ENCODE data around the gene SLCO4A1.

SLCO4A1 gene

GRCh38 chr20:62606551-62607201 lies 35.6 kb upstream of the SLCO4A1 start:
- DNase-seq: no peak

GRCh38 chr20:62607366-62608217 lies 34.7 kb upstream of the SLCO4A1 start:
- no peak for DNase-seq

GRCh38 chr20:62608218-62608565 lies 34.1 kb upstream of the SLCO4A1 start:
- no peak for DNase-seq

DNA sequence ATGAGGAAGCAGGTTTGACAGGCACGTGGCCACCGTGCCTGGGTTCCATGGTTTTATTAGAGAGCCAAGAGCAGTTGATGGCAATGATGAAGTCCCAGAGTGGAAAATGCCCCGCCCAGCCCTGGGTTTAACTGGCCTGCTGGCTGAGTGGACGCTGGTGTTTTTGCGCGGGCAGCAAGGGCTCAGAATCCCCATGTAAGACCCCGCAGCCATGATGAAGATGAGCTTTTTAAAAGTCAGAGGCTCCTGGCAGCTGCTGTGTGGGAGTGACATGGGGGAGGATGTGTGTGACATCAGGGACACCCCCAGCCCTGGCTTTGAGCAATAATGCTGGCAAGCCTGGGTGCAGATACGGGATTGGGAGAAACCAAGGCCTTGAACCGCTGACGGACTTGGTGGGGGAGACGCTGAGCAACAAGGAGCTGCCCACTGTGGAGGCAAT lies 33.0 kb upstream of the SLCO4A1 start:
- no peak for DNase-seq

DNA sequence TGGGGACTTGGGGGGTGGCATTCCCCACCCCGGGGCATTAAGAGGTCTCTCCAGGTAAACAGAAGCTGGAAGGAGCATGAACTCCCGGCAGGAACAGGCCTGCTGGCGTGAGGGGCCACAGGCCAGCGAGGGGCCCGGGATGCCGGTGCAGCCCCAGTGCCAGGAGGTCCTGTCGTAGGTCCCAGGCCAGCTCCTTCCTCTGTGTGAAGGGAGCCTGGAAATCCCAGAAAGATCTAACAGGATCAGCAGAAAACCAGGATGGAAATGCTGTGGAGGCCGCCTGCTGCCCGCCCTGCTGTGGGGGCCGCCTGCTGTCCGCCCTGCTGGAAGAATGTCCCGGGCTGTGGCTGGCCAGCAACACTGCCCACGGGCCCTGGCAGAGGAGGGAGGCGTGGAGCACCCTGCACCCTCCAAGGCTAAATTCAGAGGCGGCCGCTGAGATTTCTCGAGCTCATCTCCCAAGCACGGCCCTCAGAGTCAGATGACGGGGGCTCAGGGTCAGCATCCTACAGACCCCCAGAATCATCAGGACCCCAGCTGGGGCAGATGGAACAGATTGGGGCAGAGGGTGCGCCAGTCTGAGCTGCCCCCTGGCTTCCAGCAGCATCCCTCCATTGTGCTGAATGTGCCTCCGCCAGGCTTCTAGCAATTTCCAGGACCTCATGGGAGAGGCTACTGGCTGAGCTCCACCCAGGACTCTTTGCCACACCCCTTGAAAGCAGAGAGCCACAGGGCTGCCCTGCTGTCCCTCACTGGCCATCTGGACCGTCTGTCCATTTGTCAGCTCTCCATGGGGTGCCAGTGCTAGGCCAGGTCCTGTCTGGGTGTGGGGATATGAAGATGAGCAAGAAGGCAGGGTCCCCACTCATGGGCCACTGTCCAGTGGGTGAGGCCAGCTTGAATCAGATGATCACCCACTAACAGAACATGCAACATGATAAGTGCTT lies 32.2 kb upstream of the SLCO4A1 start:
- no peak for DNase-seq

- no peak for DNase-seq
These were observed 31.3 kb upstream of the SLCO4A1 start for GRCh38 chr20:62611012-62611411.

DNA sequence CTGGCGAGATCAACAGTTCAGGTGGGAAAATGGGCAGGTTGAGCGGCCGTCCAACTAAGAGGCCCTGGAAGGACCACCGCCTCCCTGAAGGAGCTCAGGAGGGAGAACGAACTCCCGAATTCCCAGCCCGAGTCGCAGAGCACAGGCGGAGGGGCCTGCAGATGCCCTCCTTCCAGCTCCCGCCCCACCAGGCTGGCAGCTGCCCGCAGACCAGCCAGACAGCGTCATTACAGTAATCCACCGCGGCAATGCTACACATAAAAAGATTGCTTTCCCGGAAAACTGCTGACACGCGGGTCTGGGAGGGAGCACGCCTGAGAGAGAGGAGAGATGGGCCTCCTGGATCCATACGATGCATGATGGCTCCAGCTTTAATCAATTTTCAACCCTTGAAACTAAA lies 30.5 kb upstream of the SLCO4A1 start:
- no peak for DNase-seq

GRCh38 chr20:62614085-62614960 lies 28.0 kb upstream of the SLCO4A1 start:
- no peak for DNase-seq

GRCh38 chr20:62614961-62615680 lies 27.2 kb upstream of the SLCO4A1 start:
- DNase-seq: no peak

GRCh38 chr20:62615750-62616251 lies 26.5 kb upstream of the SLCO4A1 start:
- no peak for DNase-seq

- peak; percentile 44 for DNase-seq
These were observed 25.3 kb upstream of the SLCO4A1 start for GRCh38 chr20:62616728-62617621.

GRCh38 chr20:62617711-62618483 lies 24.4 kb upstream of the SLCO4A1 start:
- no peak for DNase-seq

GRCh38 chr20:62618611-62619529 lies 23.4 kb upstream of the SLCO4A1 start:
- no peak for DNase-seq

DNA sequence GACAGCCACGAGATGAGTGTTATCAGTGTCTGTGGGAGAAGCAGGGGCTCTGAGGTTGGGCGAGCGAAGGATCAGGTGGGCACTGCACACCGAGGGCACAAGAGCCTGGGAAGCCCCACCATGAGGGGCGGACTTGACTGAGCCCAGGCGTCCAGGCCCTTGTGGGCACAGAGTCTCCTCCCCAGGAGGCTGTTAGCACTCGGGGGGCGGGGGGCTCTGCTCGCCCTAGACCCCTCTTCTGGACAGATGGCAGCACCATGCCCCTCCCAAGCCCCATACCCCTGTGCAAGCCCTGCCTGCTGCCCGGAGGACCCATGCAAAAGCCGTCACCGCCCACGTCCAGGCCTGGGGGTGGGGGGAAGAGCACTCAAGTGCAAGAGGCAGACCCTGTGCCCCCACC lies 21.7 kb upstream of the SLCO4A1 start:
- no peak for DNase-seq

DNA sequence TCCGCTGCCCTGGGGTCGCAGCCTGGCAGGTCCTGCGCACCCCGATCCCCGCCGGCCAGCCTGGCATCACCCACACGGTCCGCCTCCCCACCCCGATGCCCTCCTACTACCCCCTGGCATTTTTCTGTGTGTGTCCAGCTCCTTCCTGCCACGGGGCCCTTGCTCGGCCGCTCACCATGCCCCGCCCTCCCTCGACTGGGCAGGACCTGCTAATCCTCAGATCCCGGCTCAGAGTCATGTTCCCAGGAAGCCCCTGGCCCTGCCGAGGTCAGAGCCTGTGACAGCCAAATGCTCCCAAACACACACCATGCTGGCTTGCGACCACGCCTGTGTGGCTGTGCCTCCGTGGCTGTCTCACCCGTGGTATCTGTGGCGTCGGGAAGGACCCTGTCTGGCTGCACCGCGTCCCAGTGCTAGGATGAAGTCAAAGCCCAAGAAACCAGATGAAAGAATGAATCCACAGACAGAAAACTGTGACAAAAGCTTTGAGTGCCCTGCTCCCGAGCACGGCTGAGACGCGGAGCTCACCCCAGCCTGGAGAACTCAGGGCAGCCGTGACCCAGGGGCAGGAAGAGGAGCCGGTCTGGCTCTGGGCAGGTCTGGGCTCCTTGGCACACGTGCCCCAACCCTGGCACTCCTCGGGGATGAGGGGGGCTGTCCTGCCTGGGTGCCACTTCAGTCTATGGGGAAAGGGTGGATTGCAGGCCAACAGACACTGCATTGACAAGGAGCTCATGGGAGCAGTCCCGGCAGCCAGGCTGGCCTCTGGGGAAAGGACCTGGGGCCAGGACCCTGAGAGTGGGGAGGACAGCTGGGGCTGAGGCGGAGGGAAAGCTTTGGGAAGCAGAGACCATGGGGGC lies 20.8 kb upstream of the SLCO4A1 start:
- DNase-seq: no peak

DNA sequence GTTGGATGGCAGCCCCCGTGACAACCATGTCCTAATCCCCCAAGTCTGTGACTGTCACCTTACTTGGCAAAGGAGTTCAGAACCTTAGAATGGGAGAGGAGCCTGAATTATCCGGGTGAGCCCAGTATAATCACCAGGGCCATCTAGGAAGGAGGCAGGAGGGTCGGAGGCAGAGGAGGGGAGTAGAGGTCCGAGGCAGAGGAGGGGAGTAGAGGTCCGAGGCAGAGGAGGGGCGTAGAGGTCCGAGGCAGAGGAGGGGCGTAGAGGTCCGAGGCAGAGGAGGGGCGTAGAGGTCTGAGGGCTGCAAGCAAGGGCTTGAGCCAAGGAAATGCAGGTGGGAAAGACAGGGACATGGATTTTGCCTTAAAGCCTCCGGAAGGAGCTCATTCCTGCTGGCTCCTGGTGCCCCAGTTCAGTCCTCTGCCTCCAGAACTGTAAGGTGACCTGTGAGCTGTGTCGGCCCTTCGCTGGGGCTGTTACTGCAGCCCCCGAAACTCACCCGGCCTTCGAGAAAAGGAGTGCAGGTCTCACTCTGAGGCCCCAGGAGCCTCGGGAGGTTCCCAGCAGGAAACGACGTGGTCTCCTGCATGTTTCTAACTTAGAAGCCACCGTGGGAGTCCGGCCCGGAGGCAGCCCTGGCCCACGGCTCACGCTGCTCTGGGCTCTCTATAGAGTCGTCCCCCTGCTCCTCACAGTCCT lies 20.0 kb upstream of the SLCO4A1 start:
- DNase-seq: no peak
